DND-41 (cell line): ENCODE measurements around the gene UIMC1.

Experiments used
- CTCF ChIP-seq: IDR thresholded peaks from 2 replicates; pipeline ENCODE4 v1.5.1; 2012; ENCODE audit warnings: borderline replicate concordance, low read length, moderate library complexity, mild to moderate bottlenecking; ENCODE audit not compliant: poor library complexity, severe bottlenecking; ENCODE audit errors: extremely low read depth
- EZH2 ChIP-seq: IDR thresholded peaks from 3 replicates; pipeline ENCODE4 v1.6.1; 2012; ENCODE audit warnings: borderline replicate concordance, low read depth, mild to moderate bottlenecking, moderate library complexity, low read length, inconsistent platforms; ENCODE audit not compliant: severe bottlenecking

GRCh38 chr5:176948458-176948857, 58.1 kb downstream of the UIMC1 start:
- TF ChIP-seq CTCF (no peak), EZH2 (no peak)
